HG02981 (cell line): Measurements from ENCODE around the gene KRTAP19-2.
"Not testable (repeated sequence)": the region's sequence is repeated elsewhere in the genome, so short reads cannot be mapped to it uniquely, and the experiment has no call there.

Experiments
- ATAC-seq: cut with Tn5 transposase; IDR thresholded peaks from one replicate; pipeline ENCODE4 v1.9.1; 2021; ENCODE audit warnings: mild to moderate bottlenecking, moderate library complexity; ENCODE audit not compliant: unreplicated experiment

The KRTAP19-2 gene

GRCh38 chr21:30487336-30487735 lies at the start of gene KRTAP19-2:
TSS of gene KRTAP19-2 (minus strand) at chr21:30487436. CDS start at chr21:30487348, 88 bp downstream.
- no peak for ATAC-seq

DNA sequence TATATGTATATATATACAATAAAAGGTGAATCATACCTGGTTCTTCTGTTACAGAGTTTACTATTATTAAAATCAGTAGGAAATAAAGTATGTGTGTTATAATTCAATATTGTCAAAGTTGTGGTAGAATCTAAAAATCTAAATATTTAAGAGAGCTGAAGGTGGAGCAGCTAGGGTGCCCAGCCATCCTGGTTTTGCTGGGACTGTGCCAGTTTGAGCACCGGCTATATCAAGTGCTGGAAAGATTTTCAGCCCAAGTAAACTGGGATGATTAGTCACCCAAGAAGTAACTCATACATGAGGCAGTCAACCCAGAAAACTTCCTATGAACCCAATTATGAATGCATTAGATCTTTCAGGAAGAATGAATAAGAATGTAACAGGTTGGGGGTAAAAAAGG lies 31.6 kb upstream of the KRTAP19-2 start:
- no peak for ATAC-seq

- ATAC-seq = no peak
Measured at GRCh38 chr21:30515681-30516080, 28.4 kb upstream of the KRTAP19-2 start.

DNA sequence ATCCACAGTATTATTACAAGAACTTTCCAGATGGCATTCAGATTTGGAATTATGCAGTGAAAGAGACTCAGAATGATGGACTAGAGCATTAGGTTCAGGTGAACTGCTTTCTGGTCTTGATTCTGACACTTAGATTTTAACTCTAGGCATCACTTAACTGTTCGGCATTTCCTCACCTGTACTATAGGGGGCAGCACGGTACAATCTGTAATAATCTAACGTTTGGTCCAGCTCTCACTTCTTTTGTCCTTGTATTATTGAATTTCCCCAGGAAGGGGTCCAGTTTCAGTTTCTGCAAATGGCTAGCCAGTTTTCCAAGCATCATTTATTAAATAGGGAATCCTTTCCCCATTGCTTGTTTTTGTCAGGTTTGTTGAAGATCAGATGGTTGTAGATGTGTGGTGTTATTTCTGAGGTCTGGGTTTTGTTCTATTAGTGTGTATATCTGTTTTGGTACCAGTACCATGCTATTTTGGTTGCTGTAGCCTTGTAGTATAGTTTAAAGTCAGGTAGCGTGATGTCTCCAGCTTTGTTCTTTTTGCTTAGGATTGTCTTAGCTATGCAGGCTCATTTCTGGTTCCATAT lies 18.5 kb upstream of the KRTAP19-2 start:
- ATAC-seq = not testable (repeated sequence)

DNA sequence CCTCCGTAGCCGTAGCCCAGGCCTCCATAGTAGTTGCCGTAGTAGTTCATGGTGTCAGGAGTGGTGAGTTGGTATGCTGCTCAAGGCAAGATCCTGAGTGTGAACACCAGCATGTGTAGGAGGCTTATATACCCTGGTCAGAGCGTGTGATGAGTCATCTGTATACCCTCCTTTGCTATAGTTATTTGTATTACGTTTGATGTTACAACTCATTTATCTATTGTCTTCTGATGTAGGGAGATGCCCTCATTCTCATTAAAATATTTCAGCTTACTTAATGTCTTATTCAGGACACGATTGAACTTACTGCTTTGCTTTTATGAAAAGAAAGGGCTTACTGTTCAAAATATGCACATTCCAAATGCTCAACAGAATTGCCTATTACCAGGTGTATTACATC lies 14.8 kb upstream of the KRTAP19-2 start, which contains the start of gene KRTAP19-5:
TSS of gene KRTAP19-5 (minus strand) at position 101 of the 400 bp plus-strand sequence. CDS start at position 50, 51 bp downstream.
- ATAC-seq = no peak

DNA sequence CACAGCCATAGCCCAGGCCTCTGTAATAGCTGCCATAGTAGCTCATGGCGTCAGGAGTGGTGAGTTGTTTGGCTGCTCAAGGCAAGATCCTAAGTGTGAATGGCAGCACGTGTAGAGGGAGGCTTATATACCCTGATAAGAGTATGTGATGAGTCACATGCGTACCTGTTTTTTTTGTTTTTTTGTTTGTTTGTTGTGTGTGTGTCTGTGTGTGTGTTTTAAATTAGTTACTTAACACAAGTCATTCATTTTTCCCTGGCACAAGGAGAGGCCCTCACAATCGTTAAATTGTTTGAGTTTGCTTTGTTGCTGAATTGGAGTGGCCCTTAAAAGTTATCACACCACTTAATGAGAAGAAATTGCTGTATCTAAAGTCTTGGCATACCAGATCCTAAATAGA lies 9.8 kb upstream of the KRTAP19-2 start, which contains the start of gene KRTAP19-4:
TSS of gene KRTAP19-4 (minus strand) at position 101 of the 400 bp plus-strand sequence. CDS start at position 46, 55 bp downstream.
- ATAC-seq = no peak

DNA sequence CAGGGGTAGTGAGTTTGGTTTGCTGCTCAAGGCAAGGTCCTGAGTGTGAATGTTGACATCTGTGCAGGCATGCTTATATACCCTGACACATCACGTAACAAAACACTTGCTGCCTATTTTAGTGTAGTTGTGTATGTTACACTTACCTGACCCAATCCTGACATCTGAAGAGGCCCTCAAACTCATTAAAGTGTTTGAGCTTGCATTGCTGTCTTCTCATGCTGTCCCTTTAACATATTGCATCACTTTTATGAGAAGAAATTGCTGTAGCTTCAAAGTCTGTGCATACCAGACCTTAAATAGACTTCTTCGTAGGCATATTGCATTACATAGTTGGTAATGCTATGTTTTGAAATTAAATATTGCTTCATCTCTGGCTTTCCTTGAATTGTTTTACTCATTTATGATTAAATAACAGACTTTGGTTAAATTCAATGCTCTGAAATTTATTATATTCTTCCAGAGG lies 4.8 kb upstream of the KRTAP19-2 start, which contains the start of gene KRTAP19-3:
TSS of gene KRTAP19-3 (minus strand) at position 51 of the 466 bp plus-strand sequence. CDS start 56 bp downstream, outside the sequence.
- no peak for ATAC-seq

DNA sequence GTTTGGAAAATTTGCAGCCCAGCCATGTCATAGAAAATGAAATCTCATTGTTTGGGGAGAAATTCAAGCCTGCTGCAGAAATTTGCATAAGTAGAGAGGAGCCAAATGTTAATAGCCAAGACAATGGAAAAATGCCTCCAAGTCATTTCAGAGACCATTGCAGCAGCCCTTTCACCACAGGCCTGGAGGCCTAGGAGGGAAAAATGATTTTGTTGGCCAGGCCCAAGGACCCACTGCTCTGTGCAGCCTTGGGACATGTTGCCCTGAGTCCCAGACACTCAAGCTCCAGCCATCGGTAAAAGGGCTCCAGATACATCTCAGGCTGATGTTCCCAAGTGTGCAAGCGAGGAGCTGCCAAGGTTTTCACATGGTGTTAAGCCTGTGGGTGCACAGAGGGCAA lies 1.1 kb downstream of the KRTAP19-2 start:
- ATAC-seq = no peak

- ATAC-seq = no peak
Measured at GRCh38 chr21:30482130-30482529, 5.1 kb downstream of the KRTAP19-2 start.

DNA sequence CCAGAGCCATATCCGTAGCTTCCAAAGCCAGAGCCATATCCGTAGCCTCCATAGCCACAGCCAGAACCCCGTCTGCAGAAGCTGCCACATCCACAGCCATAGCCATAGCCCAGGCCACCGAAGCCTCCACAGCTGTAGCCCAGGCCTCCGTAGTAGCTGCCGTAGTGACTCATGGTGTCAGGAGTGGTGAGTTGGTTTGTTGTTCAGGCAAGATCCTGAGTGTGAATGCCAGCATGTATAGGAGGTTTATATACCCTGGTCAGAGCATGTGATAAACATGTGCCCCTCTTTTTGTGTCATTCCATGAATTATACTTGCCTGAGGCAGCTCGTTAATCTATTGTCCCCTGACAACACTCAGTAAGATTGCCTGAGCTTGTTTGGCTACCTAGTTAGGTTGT lies 7.1 kb downstream of the KRTAP19-2 start, which contains the start of gene KRTAP19-1:
TSS of gene KRTAP19-1 (minus strand) at position 223 of the 400 bp plus-strand sequence. CDS start at position 173, 50 bp downstream.
- no peak for ATAC-seq

- ATAC-seq = no peak
Measured at GRCh38 chr21:30479259-30479658, 8.0 kb downstream of the KRTAP19-2 start.

GRCh38 chr21:30478004-30478403 lies 9.2 kb downstream of the KRTAP19-2 start:
- no peak for ATAC-seq

GRCh38 chr21:30468900-30469714 lies 18.1 kb downstream of the KRTAP19-2 start:
- no peak for ATAC-seq

DNA sequence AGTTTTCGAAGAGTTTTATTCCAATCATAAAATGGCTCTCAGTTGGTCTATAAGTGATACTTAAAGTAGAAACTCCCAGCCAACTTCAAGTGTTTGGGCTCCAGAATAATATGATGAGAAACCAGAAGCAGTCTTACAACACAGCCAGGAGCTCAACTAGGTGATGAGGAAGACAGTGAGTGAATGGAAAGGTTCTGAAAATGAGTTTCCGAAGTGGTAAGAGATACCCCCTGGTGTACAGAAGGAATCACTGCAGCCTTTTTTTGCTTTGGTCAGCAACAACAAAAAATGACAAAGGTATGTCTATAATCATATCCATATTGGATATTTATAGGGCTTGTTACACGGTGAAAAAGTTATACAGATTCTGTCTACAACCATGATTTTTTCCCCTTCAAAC lies 23.5 kb downstream of the KRTAP19-2 start:
- no peak for ATAC-seq

- no peak for ATAC-seq
Measured at GRCh38 chr21:30448514-30448913, 38.7 kb downstream of the KRTAP19-2 start.

- no peak for ATAC-seq
Measured at GRCh38 chr21:30447056-30447455, 40.2 kb downstream of the KRTAP19-2 start.

DNA sequence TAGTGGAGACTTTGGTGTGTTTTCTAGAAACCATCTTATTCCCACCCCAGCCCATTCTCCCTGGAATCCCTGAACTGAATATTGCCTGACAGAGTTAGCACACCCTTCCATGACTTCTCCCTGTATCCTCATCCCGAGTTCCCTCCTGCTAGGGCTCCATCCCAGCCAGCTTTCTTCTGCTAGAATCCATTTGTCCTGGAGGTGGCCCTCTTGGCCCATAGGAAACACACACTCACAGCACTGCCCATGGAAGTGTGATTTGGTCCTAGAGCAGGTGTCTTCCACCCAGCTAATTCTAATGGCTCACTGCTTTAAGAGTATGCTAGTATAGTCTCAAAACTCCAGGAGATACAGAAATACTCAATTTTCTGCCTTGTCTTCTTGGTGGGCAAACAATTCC lies 43.0 kb downstream of the KRTAP19-2 start:
- no peak for ATAC-seq

GRCh38 chr21:30443226-30443625 lies 44.0 kb downstream of the KRTAP19-2 start:
- no peak for ATAC-seq

DNA sequence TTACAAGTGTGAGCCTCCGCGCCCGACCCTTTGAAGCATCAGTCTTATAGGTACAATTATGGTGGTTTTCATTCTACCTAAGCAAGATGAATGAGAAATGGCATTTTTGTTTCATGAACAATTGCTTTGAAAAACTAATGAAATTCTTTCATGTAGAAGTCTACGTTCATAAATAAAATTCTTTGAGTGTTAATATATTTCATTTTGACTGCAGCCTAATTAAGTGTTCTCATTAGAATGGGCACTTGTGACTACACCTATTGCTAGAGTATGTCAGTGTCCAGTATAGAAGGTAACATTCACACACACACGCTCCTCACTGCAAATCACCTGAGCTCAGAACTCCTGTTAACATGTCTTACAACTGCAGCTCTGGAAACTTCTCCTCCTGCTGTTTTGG lies 47.3 kb downstream of the KRTAP19-2 start, which contains the start of gene KRTAP15-1:
TSS of gene KRTAP15-1 (plus strand) at position 301 of the 400 bp plus-strand sequence. CDS start at position 354, 53 bp downstream.
- no peak for ATAC-seq
